ENCODE data around the gene FLNB. TPM values are rescaled to one million over a fixed set of nuclear protein-coding genes. Genes with fewer than 3 reads are reported as not detected.
"Not testable (repeated sequence)": the region's sequence is repeated elsewhere in the genome, so short reads cannot be mapped to it uniquely, and the experiment has no call there.

FLNB gene
- total and polyA plus RNA-seq, 2 experiments from 2014 or later = 60.6 to 186 TPM

GRCh38 chr3:58198362-58198761, 190.1 kb downstream of the FLNB start:
- Histone ChIP-seq H3K4me3 (no peak overlapping the region), H3K79me2 (ENCODE audit: insufficient read depth) (no peaks in the 10 kb centered on the region), H3K4me2 (ENCODE audit: unreplicated experiment) (no peak overlapping the region), H3K9me3 (ENCODE audit: low read depth) (no peaks in the 10 kb centered on the region), H2AFZ (no peak overlapping the region), H3K4me1 (ENCODE audit: insufficient read depth) (no peaks in the 10 kb centered on the region), H3K36me3 (ENCODE audit: low read depth) (no peaks in the 10 kb centered on the region), H3K27me3 (replicated peaks; ENCODE audit: insufficient read depth) (0 out of 2 replicates have a peak, but pooled peaks cover 4% of the 10 kb centered on the region), H3F3A (ENCODE audit: insufficient read depth) (no peaks in the 10 kb centered on the region), H4K20me1 (ENCODE audit: insufficient read depth) (no peaks in the 10 kb centered on the region), H3K9ac (no peak overlapping the region), H3K9me2 (ENCODE audit: insufficient read depth) (no peaks in the 10 kb centered on the region), H3K27ac (no peak overlapping the region)
- in situ Hi-C loops (cut with MboI) = no loop called here
- TF ChIP-seq EZH2phosphoT487 (IDR thresholded peaks at IDR 0.05; ENCODE audit: insufficient read depth, low read depth) = no peak
- no peak for TF ChIP-seq EZH2 (IDR thresholded peaks at IDR 0.05; ENCODE audit: insufficient read depth, poor library complexity, severe bottlenecking)
- no peak for DNase-seq
- 45 to 54% methylated on average over 8 of the region's 8 CpGs for WGBS, 2 experiments (ENCODE audit: low coverage in 1 of 2, low lambda C conversion rate in 2 of 2, missing lambda C conversion rate in 2 of 2)

GRCh38 chr3:58198804-58199203, 190.6 kb downstream of the FLNB start:
- 0 out of 2 replicates have a peak, but pooled peaks cover 4% of the 10 kb centered on the region for H3K27me3 ChIP-seq (replicated peaks; ENCODE audit: insufficient read depth)
- H3K9me2 ChIP-seq (ENCODE audit: insufficient read depth) = no peaks in the 10 kb centered on the region
- no peaks in the 10 kb centered on the region for H3K36me3 ChIP-seq (ENCODE audit: low read depth)
- H2AFZ ChIP-seq = no peak overlapping the region
- TF ChIP-seq EZH2phosphoT487 (IDR thresholded peaks at IDR 0.05; ENCODE audit: insufficient read depth, low read depth) (no peak), EZH2 (IDR thresholded peaks at IDR 0.05; ENCODE audit: insufficient read depth, poor library complexity, severe bottlenecking) (no peak)
- H3K79me2 ChIP-seq (ENCODE audit: insufficient read depth) = no peaks in the 10 kb centered on the region
- H3K27ac ChIP-seq = no peak overlapping the region
- in situ Hi-C loops (cut with MboI) = no loop called here
- no peaks in the 10 kb centered on the region for H3K9me3 ChIP-seq (ENCODE audit: low read depth)
- DNase-seq = no peak
- H3K4me2 ChIP-seq (ENCODE audit: unreplicated experiment) = no peak overlapping the region
- no peaks in the 10 kb centered on the region for H3K4me1 ChIP-seq (ENCODE audit: insufficient read depth)
- H4K20me1 ChIP-seq (ENCODE audit: insufficient read depth) = no peaks in the 10 kb centered on the region
- H3K9ac ChIP-seq = no peak overlapping the region
- no peaks in the 10 kb centered on the region for H3F3A ChIP-seq (ENCODE audit: insufficient read depth)
- H3K4me3 ChIP-seq = no peak overlapping the region

DNA sequence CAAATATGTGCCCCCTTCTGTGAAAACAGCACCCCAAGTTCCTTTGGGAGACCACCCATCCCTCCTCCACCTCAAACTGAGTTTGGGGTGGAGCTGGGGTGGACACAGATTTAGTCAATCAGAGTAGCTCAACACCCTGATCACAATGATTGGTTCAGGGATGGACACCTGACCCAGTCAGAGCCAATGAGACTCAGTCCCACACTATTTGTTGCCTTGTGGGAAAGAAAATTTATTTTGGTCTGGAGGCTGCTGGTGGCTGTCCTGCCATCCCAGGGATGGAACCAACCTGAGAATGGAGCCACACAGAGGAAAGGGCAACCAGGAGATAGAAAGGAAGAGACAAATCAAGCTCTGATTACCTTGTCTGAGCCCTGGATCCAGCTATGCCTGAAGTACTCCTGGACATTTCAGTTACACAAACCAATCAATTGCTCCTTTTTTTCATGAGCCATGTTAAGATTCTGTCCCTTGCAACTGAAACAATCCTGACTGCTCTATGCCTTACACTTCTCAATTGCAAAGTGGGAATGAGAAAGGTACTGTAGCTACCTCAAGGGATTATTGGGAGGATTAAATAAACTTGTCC, 192.0 kb downstream of the FLNB start:
- Histone ChIP-seq H3K27me3 (replicated peaks; ENCODE audit: insufficient read depth) (0 out of 2 replicates have a peak, but pooled peaks cover 4% of the 10 kb centered on the region), H3K79me2 (ENCODE audit: insufficient read depth) (no peaks in the 10 kb centered on the region), H3K9me3 (ENCODE audit: low read depth) (no peaks in the 10 kb centered on the region), H3F3A (ENCODE audit: insufficient read depth) (no peaks in the 10 kb centered on the region), H2AFZ (no peak overlapping the region), H3K27ac (no peak overlapping the region), H3K36me3 (ENCODE audit: low read depth) (no peaks in the 10 kb centered on the region), H3K4me2 (ENCODE audit: unreplicated experiment) (no peak overlapping the region), H4K20me1 (ENCODE audit: insufficient read depth) (no peaks in the 10 kb centered on the region), H3K9ac (no peak overlapping the region), H3K4me3 (no peak overlapping the region), H3K4me1 (ENCODE audit: insufficient read depth) (no peaks in the 10 kb centered on the region), H3K9me2 (ENCODE audit: insufficient read depth) (no peaks in the 10 kb centered on the region)
- in situ Hi-C loops (cut with MboI) = no loop called here
- DNase-seq = no peak
- TF ChIP-seq EZH2phosphoT487 (IDR thresholded peaks at IDR 0.05; ENCODE audit: insufficient read depth, low read depth) = no peak
- no peak for TF ChIP-seq EZH2 (IDR thresholded peaks at IDR 0.05; ENCODE audit: insufficient read depth, poor library complexity, severe bottlenecking)

GRCh38 chr3:58200846-58201355, 192.7 kb downstream of the FLNB start:
- DNase-seq = no peak
- Histone ChIP-seq H3K4me1 (ENCODE audit: insufficient read depth) (peaks cover under 1% of the 10 kb centered on the region; the same call in 1 of the 2 replicates), H3K9me2 (ENCODE audit: insufficient read depth) (no peaks in the 10 kb centered on the region), H2AFZ (no peak overlapping the region), H3K27me3 (replicated peaks; ENCODE audit: insufficient read depth) (0 out of 2 replicates have a peak, but pooled peaks cover 4% of the 10 kb centered on the region), H3K4me2 (ENCODE audit: unreplicated experiment) (no peak overlapping the region), H3K27ac (no peak overlapping the region), H3K9ac (no peak overlapping the region), H3F3A (ENCODE audit: insufficient read depth) (no peaks in the 10 kb centered on the region), H3K9me3 (ENCODE audit: low read depth) (no peaks in the 10 kb centered on the region), H3K79me2 (ENCODE audit: insufficient read depth) (no peaks in the 10 kb centered on the region), H4K20me1 (ENCODE audit: insufficient read depth) (no peaks in the 10 kb centered on the region), H3K36me3 (ENCODE audit: low read depth) (no peaks in the 10 kb centered on the region), H3K4me3 (no peak overlapping the region)
- no peak for TF ChIP-seq EZH2 (IDR thresholded peaks at IDR 0.05; ENCODE audit: insufficient read depth, poor library complexity, severe bottlenecking)
- TF ChIP-seq EZH2phosphoT487 (IDR thresholded peaks at IDR 0.05; ENCODE audit: insufficient read depth, low read depth) = no peak
- in situ Hi-C loops (cut with MboI) = no loop called here
- WGBS, 2 experiments (ENCODE audit: low coverage in 1 of 2, low lambda C conversion rate in 2 of 2, missing lambda C conversion rate in 2 of 2) = 56 to 60% methylated on average over 11 of the region's 11 CpGs

DNA sequence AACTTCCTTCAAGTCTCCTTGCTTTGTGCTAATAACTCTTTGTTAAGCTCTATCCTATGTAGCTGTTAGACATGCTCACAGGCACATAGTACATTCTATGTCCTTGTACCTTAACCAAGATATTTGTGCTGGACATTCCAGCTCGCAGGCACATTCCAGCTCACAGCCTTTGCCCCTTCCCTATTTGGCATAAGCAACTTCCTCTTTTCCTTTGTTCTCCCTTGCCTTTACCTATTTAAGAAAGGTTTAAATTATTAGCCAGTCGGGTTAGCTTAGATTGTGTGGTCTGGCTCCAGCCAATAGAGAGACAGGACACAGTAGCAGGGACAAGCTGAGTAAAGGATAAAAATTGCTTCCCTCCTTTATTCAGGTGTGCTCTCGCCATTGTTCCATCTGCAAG, 193.2 kb downstream of the FLNB start:
- H3K4me3 ChIP-seq; H3K27me3 ChIP-seq (replicated peaks; ENCODE audit: insufficient read depth); H3K4me2 ChIP-seq (ENCODE audit: unreplicated experiment); H3K27ac ChIP-seq; H3K9ac ChIP-seq; DNase-seq; H3K4me1 ChIP-seq (ENCODE audit: insufficient read depth); H3F3A ChIP-seq (ENCODE audit: insufficient read depth); H4K20me1 ChIP-seq (ENCODE audit: insufficient read depth); H2AFZ ChIP-seq; H3K9me3 ChIP-seq (ENCODE audit: low read depth); in situ Hi-C loops (cut with MboI); H3K9me2 ChIP-seq (ENCODE audit: insufficient read depth); H3K36me3 ChIP-seq (ENCODE audit: low read depth); H3K79me2 ChIP-seq (ENCODE audit: insufficient read depth): not testable (repeated sequence)
- WGBS, 2 experiments (ENCODE audit: low coverage in 1 of 2, low lambda C conversion rate in 2 of 2, missing lambda C conversion rate in 2 of 2) = 58% methylated on average over 3 of the region's 3 CpGs

All from GM23248 (cell line).